ENCODE data around the gene CCDC34. TPM values are rescaled to one million over a fixed set of nuclear protein-coding genes. Genes with fewer than 3 reads are reported as not detected.

Gene CCDC34
- total and polyA plus RNA-seq, 8 donors, result 3.3 to 10.1 (median 4.5) TPM

DNA sequence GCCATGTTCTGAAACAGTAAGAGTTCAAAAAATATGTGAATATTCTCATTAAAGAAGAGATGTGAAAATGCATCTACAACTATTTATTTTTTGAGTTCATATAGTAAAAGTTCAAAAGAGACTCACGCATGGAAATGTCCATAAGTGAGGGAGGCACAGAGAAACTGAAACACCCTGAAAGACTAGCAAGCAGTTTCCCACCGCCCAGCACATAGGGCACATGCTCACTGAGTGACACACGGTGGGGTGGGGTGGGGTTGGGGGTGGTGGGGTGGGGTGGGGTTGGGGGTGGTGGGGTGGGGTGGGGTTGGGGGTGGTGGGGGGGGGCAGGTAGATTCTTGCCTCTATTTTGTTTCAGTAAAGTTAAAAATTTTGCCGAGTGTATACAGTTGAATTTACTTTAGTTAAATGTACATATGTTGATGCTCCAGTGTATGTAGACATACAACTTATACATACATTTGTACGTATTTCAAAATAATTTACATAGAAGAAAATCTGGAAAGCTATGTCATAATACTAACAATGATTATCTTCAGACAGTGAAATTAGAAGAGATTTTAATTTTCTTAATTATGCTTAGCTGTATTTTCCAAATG, 6.3 kb downstream of the CCDC34 start:
- FAIRE-seq (no peak), ATAC-seq (no peak), DNase-seq (no peak)
- no peak overlapping the region for H3K4me3 ChIP-seq
- no peaks in the 10 kb centered on the region for H3K27me3 ChIP-seq
- intact Hi-C loops (cut with DNase I), result no loop called here
- 57 to 61% methylated on average over 5 of the region's 5 CpGs for WGBS, 2 donors
- peaks cover 17 to 24% (median 19%) of the 10 kb centered on the region in 3 donors for H3K4me1 ChIP-seq
- H3K9me3 ChIP-seq, result no peaks in the 10 kb centered on the region
- H3K27ac ChIP-seq, result peak overlapping the region in 2 of 4 donors; percentile 69 to 71
- TF ChIP-seq, protein P1, sequence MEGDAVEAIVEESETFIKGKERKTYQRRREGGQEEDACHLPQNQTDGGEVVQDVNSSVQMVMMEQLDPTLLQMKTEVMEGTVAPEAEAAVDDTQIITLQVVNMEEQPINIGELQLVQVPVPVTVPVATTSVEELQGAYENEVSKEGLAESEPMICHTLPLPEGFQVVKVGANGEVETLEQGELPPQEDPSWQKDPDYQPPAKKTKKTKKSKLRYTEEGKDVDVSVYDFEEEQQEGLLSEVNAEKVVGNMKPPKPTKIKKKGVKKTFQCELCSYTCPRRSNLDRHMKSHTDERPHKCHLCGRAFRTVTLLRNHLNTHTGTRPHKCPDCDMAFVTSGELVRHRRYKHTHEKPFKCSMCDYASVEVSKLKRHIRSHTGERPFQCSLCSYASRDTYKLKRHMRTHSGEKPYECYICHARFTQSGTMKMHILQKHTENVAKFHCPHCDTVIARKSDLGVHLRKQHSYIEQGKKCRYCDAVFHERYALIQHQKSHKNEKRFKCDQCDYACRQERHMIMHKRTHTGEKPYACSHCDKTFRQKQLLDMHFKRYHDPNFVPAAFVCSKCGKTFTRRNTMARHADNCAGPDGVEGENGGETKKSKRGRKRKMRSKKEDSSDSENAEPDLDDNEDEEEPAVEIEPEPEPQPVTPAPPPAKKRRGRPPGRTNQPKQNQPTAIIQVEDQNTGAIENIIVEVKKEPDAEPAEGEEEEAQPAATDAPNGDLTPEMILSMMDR (IDR thresholded peaks at IDR 0.05), result no peak
- H3K36me3 ChIP-seq, result no peaks in the 10 kb centered on the region

DNA sequence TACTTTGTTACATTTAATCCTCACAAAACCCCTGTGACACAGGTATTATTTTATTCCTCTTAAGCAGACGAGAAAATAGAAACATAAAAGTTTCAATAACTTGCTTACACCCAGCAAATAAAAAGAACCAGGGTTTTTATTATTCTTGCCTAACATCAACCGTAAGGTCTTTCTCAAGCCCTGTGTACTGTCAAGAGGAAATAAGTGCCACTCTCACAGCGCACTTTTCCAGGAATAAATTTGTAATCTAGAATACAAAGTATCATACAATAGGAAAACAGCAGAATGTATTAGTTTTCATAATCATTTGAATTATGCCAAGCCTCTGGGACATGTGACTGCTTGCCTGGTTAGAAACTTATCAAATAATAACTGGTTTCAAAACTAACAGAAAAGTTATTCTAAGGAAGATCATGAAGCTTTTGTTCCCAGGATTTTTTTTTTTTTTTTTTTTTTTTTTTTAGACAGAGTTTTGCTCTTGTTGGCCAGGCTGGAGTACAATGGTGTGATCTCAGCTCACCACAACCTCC, 7.4 kb downstream of the CCDC34 start:
- Histone ChIP-seq H3K4me3 (no peak overlapping the region), H3K36me3 (no peaks in the 10 kb centered on the region), H3K4me1 (peaks cover 17 to 28% (median 19%) of the 10 kb centered on the region in 3 donors), H3K27ac (peak overlapping the region in 2 of 4 donors; percentile 37 to 55), H3K9me3 (no peaks in the 10 kb centered on the region), H3K27me3 (no peaks in the 10 kb centered on the region)
- ATAC-seq (peak; percentile 25 to 72 (median 46)), DNase-seq (no peak), FAIRE-seq (no peak)
- WGBS, 2 donors, result 43 to 48% methylated on average over 3 of the region's 3 CpGs
- intact Hi-C loops (cut with DNase I), result no loop called here
- TF ChIP-seq, protein P1 (IDR thresholded peaks at IDR 0.05), result no peak

DNA sequence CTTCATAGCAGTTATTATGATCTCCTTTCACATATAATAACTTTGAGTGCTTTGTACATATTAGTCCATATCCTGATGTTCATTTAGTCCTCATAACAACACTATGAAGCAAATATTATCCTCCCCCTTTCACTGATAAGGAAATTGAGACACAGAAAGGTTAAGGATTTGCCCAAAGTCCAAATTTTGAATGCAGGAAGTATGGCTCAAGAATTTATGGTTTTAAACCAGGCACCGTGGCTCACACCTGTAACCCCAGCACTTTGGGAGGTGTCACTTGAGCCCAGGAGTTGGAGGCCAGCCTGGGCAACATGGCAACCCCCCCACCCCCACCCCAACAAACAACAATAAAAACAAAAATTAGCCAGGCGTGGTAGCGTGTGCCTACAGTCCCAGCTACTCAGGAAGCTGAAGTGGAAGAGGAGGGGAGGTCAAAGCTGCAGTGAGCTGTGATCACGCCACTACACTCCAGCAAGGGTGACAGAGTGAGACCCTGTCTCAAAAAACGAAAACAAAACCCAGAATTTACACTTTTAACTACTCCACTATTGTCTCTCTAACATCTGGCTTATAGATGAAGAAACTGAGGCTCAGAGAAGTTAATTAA, 8.6 kb downstream of the CCDC34 start:
- Histone ChIP-seq H3K4me3 (no peak overlapping the region), H3K4me1 (peaks cover 26 to 40% (median 30%) of the 10 kb centered on the region in 3 donors), H3K27me3 (no peaks in the 10 kb centered on the region), H3K36me3 (no peaks in the 10 kb centered on the region), H3K9me3 (no peaks in the 10 kb centered on the region), H3K27ac (peak overlapping the region in 2 of 4 donors; percentile 15 to 55)
- WGBS, 2 donors, result 57% methylated on average over 5 of the region's 5 CpGs
- FAIRE-seq (no peak), DNase-seq (no peak), ATAC-seq (peak in 1 of 4 donors; percentile 21)
- intact Hi-C loops (cut with DNase I), result no loop called here
- TF ChIP-seq, protein P1 (IDR thresholded peaks at IDR 0.05), result no peak

DNA sequence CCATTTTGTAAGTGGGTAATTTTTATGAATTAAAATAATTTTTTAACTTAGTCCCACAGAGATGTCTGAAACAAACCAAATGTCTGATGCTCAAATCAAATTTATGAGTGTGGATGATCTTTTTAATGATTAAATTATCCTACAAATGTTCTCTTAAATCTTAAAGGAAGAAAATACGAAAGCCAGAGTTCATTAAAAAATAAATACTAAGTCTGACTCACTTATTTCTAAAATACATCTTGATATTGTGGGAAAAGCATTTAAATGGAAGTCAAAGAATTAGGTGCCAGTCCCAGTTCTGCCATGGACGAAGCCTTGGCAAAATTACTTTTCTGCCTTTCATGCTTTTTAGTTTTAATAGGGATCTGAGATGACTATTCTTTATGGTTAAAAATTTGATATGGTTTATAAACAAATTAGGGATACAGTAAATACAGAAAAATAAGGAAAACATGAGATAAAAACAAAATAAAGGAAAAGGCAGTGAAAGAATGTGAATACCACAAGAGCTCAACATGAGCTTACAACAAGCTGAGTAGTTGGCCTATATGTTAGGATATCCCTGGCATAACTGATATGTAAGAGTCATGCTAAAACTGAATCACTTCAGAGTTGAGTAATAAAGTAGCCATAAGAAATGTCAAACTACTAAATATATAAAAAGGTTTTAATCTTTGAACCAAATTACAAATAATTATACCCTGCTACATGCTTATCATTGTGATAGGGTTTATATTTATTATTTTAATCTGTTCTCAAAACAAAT, 9.2 kb downstream of the CCDC34 start:
- no peak for ATAC-seq
- Histone ChIP-seq H3K4me1 (peaks cover 32 to 47% (median 35%) of the 10 kb centered on the region in 3 donors), H3K27me3 (no peaks in the 10 kb centered on the region), H3K9me3 (no peaks in the 10 kb centered on the region), H3K4me3 (no peak overlapping the region), H3K36me3 (no peaks in the 10 kb centered on the region), H3K27ac (peak overlapping the region in 1 of 4 donors; percentile 55)
- TF ChIP-seq, protein P1 (IDR thresholded peaks at IDR 0.05), result no peak
- FAIRE-seq, result peak; percentile 63
- WGBS, 2 donors, result 92 to 93% methylated on average over 2 of the region's 2 CpGs
- intact Hi-C loops (cut with DNase I), result no loop called here
- no peak for DNase-seq
